Thyroid gland (tissue), 4 donors: ENCODE data around the gene CMC1.

ENCODE experiments used
- POLR2A ChIP-seq, 2 donors: fragments of 450-650 bp; IDR thresholded peaks; one replicate each; pipeline ENCODE4 v1.6.1; 2017; ENCODE audit warnings: antibody characterized with exemption in 2 of 2, mild to moderate bottlenecking in 2 of 2, moderate library complexity in 1 of 2
- TF ChIP-seq, protein P1 (sequence below), 6 experiments: fragments of 200-600 bp in 3 of 6; fragments of 450-650 bp in 3 of 6; sonication (generic) in 3 of 6; IDR thresholded peaks; one replicate each; pipeline ENCODE4 v1.5.1; 2016 to 2019; ENCODE audit warnings: antibody characterized with exemption in 6 of 6, mild to moderate bottlenecking in 2 of 6, inconsistent platforms in 1 of 6, moderate library complexity in 1 of 6

DNA sequence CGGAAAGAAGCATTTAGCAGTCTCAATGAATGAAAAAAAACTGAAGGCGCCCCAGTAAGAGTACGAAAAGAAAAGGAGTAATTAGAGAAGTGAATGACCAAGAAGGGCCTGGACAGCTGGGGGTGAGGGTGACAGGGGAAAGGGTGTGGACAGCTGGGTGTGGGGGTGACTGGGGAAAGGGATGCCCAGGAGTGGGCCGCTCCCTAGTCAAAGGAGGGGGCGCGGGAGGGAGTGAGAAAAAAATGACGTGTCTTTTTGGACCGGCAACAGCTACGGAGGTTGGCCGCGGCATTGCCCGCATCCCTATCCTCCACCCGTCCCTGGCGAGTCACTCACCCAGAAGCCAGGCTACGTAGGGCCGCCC lies 106.8 kb downstream of the CMC1 start:
- TF ChIP-seq, protein P1, sequence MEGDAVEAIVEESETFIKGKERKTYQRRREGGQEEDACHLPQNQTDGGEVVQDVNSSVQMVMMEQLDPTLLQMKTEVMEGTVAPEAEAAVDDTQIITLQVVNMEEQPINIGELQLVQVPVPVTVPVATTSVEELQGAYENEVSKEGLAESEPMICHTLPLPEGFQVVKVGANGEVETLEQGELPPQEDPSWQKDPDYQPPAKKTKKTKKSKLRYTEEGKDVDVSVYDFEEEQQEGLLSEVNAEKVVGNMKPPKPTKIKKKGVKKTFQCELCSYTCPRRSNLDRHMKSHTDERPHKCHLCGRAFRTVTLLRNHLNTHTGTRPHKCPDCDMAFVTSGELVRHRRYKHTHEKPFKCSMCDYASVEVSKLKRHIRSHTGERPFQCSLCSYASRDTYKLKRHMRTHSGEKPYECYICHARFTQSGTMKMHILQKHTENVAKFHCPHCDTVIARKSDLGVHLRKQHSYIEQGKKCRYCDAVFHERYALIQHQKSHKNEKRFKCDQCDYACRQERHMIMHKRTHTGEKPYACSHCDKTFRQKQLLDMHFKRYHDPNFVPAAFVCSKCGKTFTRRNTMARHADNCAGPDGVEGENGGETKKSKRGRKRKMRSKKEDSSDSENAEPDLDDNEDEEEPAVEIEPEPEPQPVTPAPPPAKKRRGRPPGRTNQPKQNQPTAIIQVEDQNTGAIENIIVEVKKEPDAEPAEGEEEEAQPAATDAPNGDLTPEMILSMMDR (IDR thresholded peaks at IDR 0.05): no peak
- TF ChIP-seq POLR2A (IDR thresholded peaks at IDR 0.05): no peak
